ENCODE data around the gene PTPRG.

GRCh38 chr3:61530355-61530754 lies 31.0 kb upstream of the PTPRG start:
- TF ChIP-seq GABPA (IDR thresholded peaks at IDR 0.05 in 1 of 2, conservative IDR thresholded peaks at IDR 0.05 in 1 of 2) (no peak), JUND (IDR thresholded peaks at IDR 0.05) (no peak), CTCF (IDR thresholded peaks at IDR 0.05; ENCODE audit: low read depth, low read length, missing input control) (peak; percentile 63), ZBTB33 (IDR thresholded peaks at IDR 0.05) (no peak), SP1 (IDR thresholded peaks at IDR 0.05) (no peak), HNF4G (IDR thresholded peaks at IDR 0.05) (no peak), REST (IDR thresholded peaks at IDR 0.05) (no peak), NR2F2 (IDR thresholded peaks at IDR 0.05) (no peak), RAD21 (IDR thresholded peaks at IDR 0.05) (peak; percentile 82 to 88)

All from liver (tissue), 3 donors.